Neural crest cell (in vitro differentiated cells): ENCODE results near the gene TMEM151B. TPM values are rescaled to one million over a fixed set of nuclear protein-coding genes. Genes with fewer than 3 reads are reported as not detected.
A peak's percentile ranks its signal among the peaks of the same experiment; 100 is the strongest.

Experiments used
- DNase-seq: peaks from one replicate; pipeline ENCODE4 v3.0.0; 2021; ENCODE audit warnings: low read depth, mixed read lengths, low spot score
- H3K27ac Mint-ChIP-seq: one replicate; pipeline ENCODE4 v1.8.0; 2021; ENCODE audit warnings: mild to moderate bottlenecking, mixed read lengths; ENCODE audit not compliant: unreplicated experiment
- H3K27me3 Mint-ChIP-seq: 2 replicates; pipeline ENCODE4 v1.8.0; 2021; ENCODE audit warnings: low read depth, mild to moderate bottlenecking, mixed read lengths
- H3K36me3 Mint-ChIP-seq: 2 replicates; pipeline ENCODE4 v1.8.0; 2021; ENCODE audit warnings: low read depth, mild to moderate bottlenecking, mixed read lengths
- H3K4me1 Mint-ChIP-seq: 2 replicates; pipeline ENCODE4 v1.8.0; 2021; ENCODE audit warnings: mixed read lengths
- H3K4me3 Mint-ChIP-seq: one replicate; pipeline ENCODE4 v1.8.0; 2021; ENCODE audit warnings: mild to moderate bottlenecking, mixed read lengths
- H3K9me3 Mint-ChIP-seq: 2 replicates; pipeline ENCODE4 v1.8.0; 2021; ENCODE audit warnings: mixed read lengths
- total RNA-seq: library from RNA; stranded (reverse); gene quantifications from 2 replicates; pipeline ENCODE4 v1.2.1, GENCODE V29; 2021
- TF ChIP-seq, protein P1 (sequence below): fragments of 200-600 bp; sonication (generic); conservative IDR thresholded peaks from 2 replicates; pipeline ENCODE4 v1.5.0; 2021; ENCODE audit warnings: antibody characterized with exemption, mild to moderate bottlenecking

The TMEM151B gene
- total RNA-seq, 1 donor from 2014 or later: 21.2 TPM

DNA sequence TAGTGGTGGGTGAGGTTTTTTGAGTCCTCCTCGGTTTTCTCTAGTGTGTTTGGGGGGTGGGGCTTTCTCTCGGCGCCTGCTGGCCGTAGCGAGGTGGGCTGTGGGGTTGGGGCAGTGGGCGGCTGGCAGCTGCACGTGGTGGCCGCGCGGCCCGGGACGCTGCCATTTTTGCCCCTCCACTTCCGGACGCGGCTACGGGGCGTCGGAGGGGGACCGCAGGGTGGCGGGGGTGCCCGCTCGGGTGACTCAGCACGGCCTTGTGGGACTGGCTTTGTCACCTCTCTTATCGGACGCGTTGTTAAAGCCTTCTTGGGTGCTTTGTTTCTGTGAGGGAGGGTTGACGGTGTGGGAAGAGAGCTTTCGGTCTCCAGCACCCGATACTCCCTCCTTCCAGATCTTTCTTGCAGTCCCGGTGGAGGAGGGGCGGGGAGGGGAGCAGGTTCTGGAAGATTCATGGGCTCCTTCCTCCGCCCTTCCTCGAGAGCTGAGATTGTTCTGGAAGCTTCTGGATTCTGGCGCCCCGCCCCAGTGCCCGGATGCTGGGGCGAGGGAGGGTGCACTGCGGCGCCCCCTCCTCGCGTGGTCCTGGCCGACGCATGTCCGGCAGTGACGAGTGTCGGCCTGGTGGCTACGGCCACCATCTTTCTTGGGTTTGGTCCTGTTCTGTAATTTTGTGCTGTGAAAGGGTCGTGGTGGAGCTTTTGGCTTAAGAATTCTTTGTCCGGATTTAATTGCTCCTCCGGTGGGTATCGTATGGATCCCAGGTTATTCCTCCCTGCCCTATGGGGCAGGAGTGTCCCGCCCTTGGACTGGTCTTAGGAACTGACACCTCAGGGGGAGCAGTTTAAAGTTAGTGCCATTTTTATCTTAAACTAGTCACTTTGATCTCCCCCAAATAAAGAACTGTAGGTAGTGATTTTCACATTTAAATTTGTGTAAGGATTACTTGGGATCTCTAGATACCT is 22.6 kb upstream of the TMEM151B start:
- DNase-seq: no peak
- Mint-ChIP-seq H3K4me1 (peaks cover 59% of the 10 kb centered on the region), H3K36me3 (peaks cover 40% of the 10 kb centered on the region), H3K27me3 (peaks cover 14% of the 10 kb centered on the region), H3K9me3 (no peaks in the 10 kb centered on the region), H3K4me3 (peak overlapping the region; percentile 100), H3K27ac (peak overlapping the region; percentile 99)
- TF ChIP-seq, protein P1, sequence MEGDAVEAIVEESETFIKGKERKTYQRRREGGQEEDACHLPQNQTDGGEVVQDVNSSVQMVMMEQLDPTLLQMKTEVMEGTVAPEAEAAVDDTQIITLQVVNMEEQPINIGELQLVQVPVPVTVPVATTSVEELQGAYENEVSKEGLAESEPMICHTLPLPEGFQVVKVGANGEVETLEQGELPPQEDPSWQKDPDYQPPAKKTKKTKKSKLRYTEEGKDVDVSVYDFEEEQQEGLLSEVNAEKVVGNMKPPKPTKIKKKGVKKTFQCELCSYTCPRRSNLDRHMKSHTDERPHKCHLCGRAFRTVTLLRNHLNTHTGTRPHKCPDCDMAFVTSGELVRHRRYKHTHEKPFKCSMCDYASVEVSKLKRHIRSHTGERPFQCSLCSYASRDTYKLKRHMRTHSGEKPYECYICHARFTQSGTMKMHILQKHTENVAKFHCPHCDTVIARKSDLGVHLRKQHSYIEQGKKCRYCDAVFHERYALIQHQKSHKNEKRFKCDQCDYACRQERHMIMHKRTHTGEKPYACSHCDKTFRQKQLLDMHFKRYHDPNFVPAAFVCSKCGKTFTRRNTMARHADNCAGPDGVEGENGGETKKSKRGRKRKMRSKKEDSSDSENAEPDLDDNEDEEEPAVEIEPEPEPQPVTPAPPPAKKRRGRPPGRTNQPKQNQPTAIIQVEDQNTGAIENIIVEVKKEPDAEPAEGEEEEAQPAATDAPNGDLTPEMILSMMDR: no peak

DNA sequence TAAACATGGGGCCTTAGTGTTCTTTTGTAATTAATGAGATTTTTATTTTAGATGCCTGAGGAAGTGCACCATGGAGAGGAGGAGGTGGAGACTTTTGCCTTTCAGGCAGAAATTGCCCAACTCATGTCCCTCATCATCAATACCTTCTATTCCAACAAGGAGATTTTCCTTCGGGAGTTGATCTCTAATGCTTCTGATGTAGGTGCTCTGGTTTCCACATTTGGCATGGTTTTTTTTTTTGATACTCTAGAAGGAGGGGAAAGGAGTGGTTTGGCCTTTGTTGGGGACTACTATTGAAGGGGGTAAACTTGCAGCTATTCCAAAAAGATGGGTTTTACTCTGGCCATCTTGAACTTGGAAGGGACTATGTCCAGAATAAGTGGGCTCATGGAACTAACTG is 21.7 kb upstream of the TMEM151B start:
- Mint-ChIP-seq H3K36me3 (peaks cover 49% of the 10 kb centered on the region), H3K27ac (peak overlapping the region; percentile 79), H3K4me1 (peaks cover 68% of the 10 kb centered on the region), H3K9me3 (no peaks in the 10 kb centered on the region), H3K27me3 (peaks cover 21% of the 10 kb centered on the region), H3K4me3 (peak overlapping the region; percentile 100)
- TF ChIP-seq, protein P1: no peak
- no peak for DNase-seq

DNA sequence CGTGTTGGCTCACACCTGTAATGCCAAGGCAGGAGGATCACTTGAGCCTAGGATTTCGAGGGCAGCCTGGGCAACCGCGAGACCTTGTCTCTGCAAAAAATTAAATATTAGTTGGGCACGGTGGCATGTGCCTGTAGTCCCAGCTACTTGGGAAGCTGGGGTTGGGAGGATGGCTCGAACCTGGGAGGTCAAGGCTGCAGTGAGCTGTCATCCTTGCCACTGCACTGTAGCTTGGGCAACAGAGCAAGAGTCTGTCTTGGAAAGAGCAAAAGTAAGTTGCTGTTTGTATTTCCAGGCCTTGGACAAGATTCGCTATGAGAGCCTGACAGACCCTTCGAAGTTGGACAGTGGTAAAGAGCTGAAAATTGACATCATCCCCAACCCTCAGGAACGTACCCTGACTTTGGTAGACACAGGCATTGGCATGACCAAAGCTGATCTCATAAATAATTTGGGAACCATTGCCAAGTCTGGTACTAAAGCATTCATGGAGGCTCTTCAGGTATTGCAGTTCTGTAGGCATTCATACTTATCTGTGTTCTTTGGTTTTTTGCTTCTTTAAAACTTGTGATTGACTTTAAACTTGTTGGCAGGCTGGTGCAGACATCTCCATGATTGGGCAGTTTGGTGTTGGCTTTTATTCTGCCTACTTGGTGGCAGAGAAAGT is 21.0 kb upstream of the TMEM151B start:
- Mint-ChIP-seq H3K9me3 (no peaks in the 10 kb centered on the region), H3K27ac (no peak overlapping the region), H3K4me3 (peak overlapping the region; percentile 100), H3K36me3 (peaks cover 52% of the 10 kb centered on the region), H3K27me3 (peaks cover 24% of the 10 kb centered on the region), H3K4me1 (peaks cover 75% of the 10 kb centered on the region)
- no peak for DNase-seq
- TF ChIP-seq, protein P1: no peak

DNA sequence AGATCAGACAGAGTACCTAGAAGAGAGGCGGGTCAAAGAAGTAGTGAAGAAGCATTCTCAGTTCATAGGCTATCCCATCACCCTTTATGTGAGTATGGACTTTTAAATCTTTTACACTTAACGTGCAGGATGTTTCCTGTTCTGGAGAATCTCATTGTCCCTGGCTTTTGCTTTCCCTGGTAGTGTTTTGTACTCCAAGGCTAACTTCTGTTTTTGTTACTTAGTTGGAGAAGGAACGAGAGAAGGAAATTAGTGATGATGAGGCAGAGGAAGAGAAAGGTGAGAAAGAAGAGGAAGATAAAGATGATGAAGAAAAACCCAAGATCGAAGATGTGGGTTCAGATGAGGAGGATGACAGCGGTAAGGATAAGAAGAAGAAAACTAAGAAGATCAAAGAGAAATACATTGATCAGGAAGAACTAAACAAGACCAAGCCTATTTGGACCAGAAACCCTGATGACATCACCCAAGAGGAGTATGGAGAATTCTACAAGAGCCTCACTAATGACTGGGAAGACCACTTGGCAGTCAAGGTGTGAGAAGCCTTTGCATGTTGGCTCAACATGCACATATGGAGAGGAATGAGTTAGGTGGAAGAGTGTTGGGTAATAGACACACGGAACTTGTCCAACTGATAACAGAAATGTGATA is 20.1 kb upstream of the TMEM151B start:
- Mint-ChIP-seq H3K27ac (no peak overlapping the region), H3K27me3 (peaks cover 27% of the 10 kb centered on the region), H3K36me3 (peaks cover 54% of the 10 kb centered on the region), H3K4me1 (peaks cover 79% of the 10 kb centered on the region), H3K9me3 (no peaks in the 10 kb centered on the region), H3K4me3 (peak overlapping the region; percentile 100)
- TF ChIP-seq, protein P1: no peak
- DNase-seq: no peak

DNA sequence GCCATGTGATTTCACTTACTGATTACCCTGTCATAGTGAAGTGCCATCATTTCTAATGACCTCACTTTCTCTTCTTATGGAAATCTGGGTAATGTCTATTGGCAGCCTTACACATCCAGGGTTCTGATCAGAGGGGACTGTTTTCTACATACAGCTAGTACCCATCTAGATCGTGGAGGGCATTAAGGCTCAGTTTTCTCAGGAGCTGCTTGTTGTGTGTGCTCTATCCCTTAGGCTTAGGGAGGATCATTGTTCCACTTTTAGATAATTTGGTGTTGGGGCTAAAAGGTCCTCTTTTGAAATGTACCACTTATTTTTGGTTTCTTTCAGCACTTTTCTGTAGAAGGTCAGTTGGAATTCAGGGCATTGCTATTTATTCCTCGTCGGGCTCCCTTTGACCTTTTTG is 19.5 kb upstream of the TMEM151B start:
- H3K36me3 Mint-ChIP-seq: peaks cover 56% of the 10 kb centered on the region
- no peaks in the 10 kb centered on the region for H3K9me3 Mint-ChIP-seq
- peaks cover 28% of the 10 kb centered on the region for H3K27me3 Mint-ChIP-seq
- H3K4me1 Mint-ChIP-seq: peaks cover 79% of the 10 kb centered on the region
- TF ChIP-seq, protein P1: no peak
- peak overlapping the region; percentile 93 for H3K4me3 Mint-ChIP-seq
- H3K27ac Mint-ChIP-seq: no peak overlapping the region
- DNase-seq: no peak
